GM12878 (cell line): ENCODE measurements around the gene C16orf96.

Experiments used
- CTCF ChIP-seq, 3 experiments: IDR thresholded peaks in 2 of 3; conservative IDR thresholded peaks in 1 of 3; 2 replicates each; pipeline ENCODE4 v1.5.1; 2011; ENCODE audit warnings: low read depth in 3 of 3, low read length in 3 of 3, mild to moderate bottlenecking in 3 of 3, control low read depth in 2 of 3, moderate library complexity in 2 of 3, inconsistent platforms in 1 of 3, mixed read lengths in 1 of 3; ENCODE audit not compliant: control insufficient read depth in 2 of 3, insufficient read depth in 1 of 3; ENCODE audit errors: extremely low read depth in 1 of 3
- ELK1 ChIP-seq: IDR thresholded peaks from 2 replicates; pipeline ENCODE4 v1.6.1; 2012; ENCODE audit warnings: low read depth, low read length, improper control_type of control experiment
- FOXM1 ChIP-seq: IDR thresholded peaks from 2 replicates; pipeline ENCODE4 v1.6.1; 2012; ENCODE audit warnings: low read depth, mild to moderate bottlenecking, inconsistent platforms, low read length, moderate library complexity
- MAX ChIP-seq: IDR thresholded peaks from 2 replicates; pipeline ENCODE4 v1.6.1; 2012; ENCODE audit warnings: low read depth, low read length, improper control_type of control experiment
- NFIC ChIP-seq: IDR thresholded peaks from 2 replicates; pipeline ENCODE4 v1.6.1; 2012; ENCODE audit warnings: low read depth, mild to moderate bottlenecking, inconsistent platforms, low read length, moderate library complexity
- POLR2AphosphoS5 ChIP-seq: IDR thresholded peaks from 2 replicates; pipeline ENCODE4 v1.6.1; 2011; ENCODE audit warnings: mild to moderate bottlenecking, low read length, inconsistent platforms

- TF ChIP-seq FOXM1 (no peak), NFIC (no peak), CTCF (IDR thresholded peaks at IDR 0.05 in 2 of 3, conservative IDR thresholded peaks at IDR 0.05 in 1 of 3; ENCODE audit: control insufficient read depth in 2 of 3, extremely low read depth in 1 of 3, insufficient read depth in 1 of 3, low read depth in 3 of 3, low read length in 3 of 3) (no peak), ELK1 (no peak), MAX (no peak), POLR2AphosphoS5 (no peak)
These were observed 19.0 kb downstream of the C16orf96 start for GRCh38 chr16:4574919-4575705.
